GM18526 (cell line): ENCODE measurements around the gene ANKRD55.

Source experiments
- POLR2A ChIP-seq: IDR thresholded peaks from 3 replicates; pipeline ENCODE4 v1.6.1; 2011; ENCODE audit not compliant: insufficient read length; ENCODE audit errors: extremely low read depth

The ANKRD55 gene

DNA sequence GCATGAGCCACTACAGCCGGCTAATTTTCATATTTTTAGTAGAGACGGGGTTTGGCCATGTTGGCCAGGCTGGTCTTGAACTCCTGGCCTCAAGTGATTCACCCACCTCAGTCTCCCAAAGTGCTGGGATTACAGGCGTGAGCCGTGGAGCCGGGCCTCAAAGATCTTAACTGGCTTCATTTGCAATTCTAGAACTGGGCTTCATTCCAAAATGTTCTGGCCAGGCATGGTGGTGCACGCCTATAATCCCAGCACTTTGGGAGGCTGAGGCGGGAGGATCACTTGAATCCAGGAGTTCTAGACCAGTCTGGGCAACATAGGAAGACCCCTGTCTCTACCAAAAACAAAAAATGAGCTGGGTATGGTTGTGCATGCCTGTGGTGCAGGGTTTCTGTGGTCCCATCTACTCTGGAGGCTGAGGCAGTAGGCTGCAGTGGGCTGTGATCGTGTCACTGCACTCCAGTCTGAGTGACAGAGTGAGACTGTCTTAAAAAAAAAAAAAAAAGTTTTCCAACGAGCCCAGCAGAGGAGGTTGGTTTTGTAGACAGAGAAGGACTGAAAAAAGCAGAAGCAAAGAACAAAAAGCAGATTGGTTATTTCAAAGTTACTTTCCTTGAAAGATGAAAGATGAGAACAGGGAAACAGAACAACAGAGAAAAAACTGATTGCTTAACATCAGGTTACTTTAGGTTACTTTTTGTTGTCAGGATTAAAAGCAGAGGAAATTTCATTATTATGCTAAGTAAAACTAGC lies 78.2 kb downstream of the ANKRD55 start:
- no peak for TF ChIP-seq POLR2A

DNA sequence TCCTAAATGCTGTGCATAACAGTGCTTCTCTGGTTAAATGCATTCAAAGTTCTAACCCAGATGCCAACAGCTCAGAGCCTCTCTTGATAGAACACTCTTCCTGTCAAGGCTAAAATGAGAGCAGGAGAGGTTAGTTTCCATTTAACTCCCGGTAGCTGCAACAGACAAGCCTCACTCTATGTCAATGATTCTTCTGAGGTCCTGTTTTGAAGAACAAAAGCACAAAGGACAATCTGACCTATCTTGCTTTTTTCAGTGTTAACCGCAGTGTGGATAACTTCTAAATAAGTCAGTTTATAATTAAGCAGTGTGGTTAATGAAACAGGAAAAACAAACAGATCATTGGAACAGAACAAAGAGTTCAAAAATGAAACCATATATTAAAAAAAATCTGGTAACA lies 80.7 kb downstream of the ANKRD55 start:
- no peak for TF ChIP-seq POLR2A

- no peak for TF ChIP-seq POLR2A
Measured at GRCh38 chr5:56148453-56148971, 84.6 kb downstream of the ANKRD55 start.

- no peak for TF ChIP-seq POLR2A
Measured at GRCh38 chr5:56147659-56148230, 85.4 kb downstream of the ANKRD55 start.

GRCh38 chr5:56147106-56147505 lies 86.0 kb downstream of the ANKRD55 start:
- TF ChIP-seq POLR2A: no peak

GRCh38 chr5:56146674-56147073 lies 86.5 kb downstream of the ANKRD55 start:
- TF ChIP-seq POLR2A: no peak

DNA sequence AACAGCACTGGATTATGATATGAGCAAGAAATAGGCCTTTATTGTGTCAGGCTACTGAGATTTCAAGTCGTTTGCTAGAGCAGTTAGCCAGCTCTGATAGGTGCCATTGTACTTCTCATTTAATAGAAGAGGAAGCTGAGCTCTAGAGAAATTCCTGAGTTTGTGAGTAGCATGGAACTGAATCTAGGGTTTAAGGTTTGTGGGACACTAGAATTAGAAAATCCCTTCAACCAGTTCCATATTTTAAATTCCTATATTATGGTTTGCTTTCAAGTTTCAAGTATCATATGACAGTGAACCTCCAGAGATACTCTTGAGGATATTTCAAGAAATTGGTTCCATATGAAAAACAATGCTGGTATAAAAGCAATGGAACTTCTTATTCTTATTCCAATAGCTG lies 87.6 kb downstream of the ANKRD55 start:
- TF ChIP-seq POLR2A: no peak

- TF ChIP-seq POLR2A: no peak
Measured at GRCh38 chr5:56145106-56145505, 88.0 kb downstream of the ANKRD55 start.

GRCh38 chr5:56144211-56144610 lies 88.9 kb downstream of the ANKRD55 start:
- no peak for TF ChIP-seq POLR2A

- no peak for TF ChIP-seq POLR2A
Measured at GRCh38 chr5:56143373-56143714, 89.8 kb downstream of the ANKRD55 start.

- no peak for TF ChIP-seq POLR2A
Measured at GRCh38 chr5:56142614-56143372, 90.3 kb downstream of the ANKRD55 start.

DNA sequence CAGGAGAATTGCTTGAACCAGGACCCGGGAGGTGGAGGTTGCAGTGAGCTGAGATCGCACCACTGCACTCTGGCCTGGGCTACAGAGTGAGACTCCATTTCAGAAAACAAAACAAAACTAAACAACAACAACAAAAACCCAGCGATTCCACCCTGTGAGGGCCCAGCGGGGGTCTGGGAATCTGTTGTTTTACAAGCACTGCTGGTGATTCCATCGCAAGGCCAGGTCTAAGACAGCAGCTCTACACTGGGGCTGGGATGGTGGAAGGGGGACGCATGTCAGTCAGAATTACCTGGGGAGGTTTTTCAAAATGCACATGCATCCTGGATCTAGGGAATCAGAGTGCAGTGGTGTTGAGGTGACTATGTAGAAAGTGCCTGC lies 90.9 kb downstream of the ANKRD55 start:
- TF ChIP-seq POLR2A: no peak

DNA sequence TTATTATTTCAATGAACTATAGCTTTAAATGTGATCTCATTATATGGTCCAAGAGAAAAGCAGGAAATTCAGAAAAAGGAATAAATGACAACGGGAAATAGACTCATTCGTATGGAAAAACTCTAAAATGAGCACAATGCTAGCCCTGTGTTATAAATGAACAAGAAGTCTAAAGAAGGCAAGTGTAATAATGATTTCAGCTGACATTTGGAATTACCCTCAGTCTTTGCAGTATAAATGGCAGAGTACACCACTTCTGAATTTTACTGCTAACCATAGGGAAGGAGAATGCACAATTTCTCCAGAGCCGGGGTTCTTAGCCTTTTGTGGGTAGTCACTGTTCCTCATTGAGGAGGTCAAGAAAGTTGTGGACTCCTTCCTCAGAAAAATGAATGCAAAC lies 93.1 kb downstream of the ANKRD55 start:
- TF ChIP-seq POLR2A: no peak

DNA sequence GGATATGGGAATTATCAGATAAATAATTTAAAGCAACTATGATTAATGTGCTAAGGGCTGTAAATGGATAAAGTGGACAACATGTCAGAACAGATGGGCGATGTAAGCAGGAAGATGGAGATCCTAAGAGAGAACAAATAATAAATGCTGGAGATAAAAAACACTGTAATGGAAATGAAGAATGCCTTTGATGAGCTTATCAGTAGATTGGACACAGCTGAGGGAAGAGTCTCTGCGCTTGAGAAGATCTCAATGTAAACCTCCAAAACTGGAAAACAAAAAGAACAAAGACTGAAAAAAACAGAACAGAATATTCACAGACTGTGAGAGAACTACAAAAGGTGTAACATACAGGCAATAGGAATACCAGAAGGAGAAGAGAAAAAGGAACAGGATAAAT lies 102.5 kb downstream of the ANKRD55 start:
- TF ChIP-seq POLR2A: no peak

GRCh38 chr5:56129288-56129687 lies 103.8 kb downstream of the ANKRD55 start:
- no peak for TF ChIP-seq POLR2A

DNA sequence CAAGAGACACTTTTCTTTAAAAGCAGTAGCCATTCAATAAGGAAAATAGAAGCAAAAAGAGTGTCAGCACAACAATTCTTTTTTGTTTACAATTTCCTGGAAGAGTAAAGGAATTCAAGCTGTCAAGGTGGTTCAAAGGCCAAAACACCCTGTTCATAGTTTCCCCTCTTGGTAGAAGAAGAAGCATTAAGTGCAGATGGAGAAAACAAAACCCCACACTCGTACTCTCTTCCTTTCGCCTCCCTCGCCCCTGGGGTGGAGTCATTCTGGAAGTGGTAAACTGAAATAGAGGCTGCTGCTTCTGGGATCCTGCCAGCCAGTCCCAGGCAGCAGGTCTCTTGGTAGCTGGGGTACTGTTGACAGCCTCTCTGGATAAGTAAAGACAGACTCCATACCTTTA lies 105.0 kb downstream of the ANKRD55 start:
- no peak for TF ChIP-seq POLR2A
